ENCODE data around the gene MED13. TPM values are rescaled to one million over a fixed set of nuclear protein-coding genes. Genes with fewer than 3 reads are reported as not detected.

The MED13 gene
- polyA plus RNA-seq, 3 donors, result 2.1 to 32.0 (median 5.0) TPM

DNA sequence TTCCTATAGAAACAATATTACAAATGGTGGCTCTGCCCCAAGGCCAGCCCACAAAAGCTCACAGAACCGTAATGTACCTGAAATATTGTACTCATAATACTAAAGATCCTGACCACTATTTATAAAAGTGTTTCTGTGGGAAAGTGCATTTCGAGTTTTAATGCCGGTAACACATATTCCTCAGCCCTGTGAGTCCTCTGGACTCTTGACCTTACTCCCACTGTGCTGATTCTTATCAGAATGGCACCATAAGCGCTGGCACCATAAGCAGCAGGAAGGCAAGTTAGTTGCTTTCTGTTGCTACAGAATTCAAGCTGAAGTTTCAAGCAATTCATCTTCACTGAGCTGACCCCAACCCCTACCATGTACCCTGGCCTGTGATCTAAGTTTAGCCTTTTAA lies 36.4 kb upstream of the MED13 start:
- H3K4me1 ChIP-seq (ENCODE audit: control insufficient read depth in 1 of 2, insufficient read depth in 2 of 2, low read length in 2 of 2), result no peaks in the 10 kb centered on the region
- no peak for DNase-seq
- Mint-ChIP-seq H3K4me1 (peaks cover 4% of the 10 kb centered on the region), H3K9me3 (no peaks in the 10 kb centered on the region), H3K27ac (no peak overlapping the region), H3K4me3 (no peak overlapping the region), H3K27me3 (ENCODE audit: low read depth in 3 of 3) (peaks cover 0 to 2% (median 2%) of the 10 kb centered on the region in 3 donors), H3K36me3 (no peaks in the 10 kb centered on the region)
- H3K27ac ChIP-seq (ENCODE audit: low read depth in 1 of 2, low read length in 2 of 2), result no peak overlapping the region
- no peaks in the 10 kb centered on the region for H4K20me1 ChIP-seq (ENCODE audit: insufficient read depth, low read length)
- no peaks in the 10 kb centered on the region for H3K9me3 ChIP-seq (replicated peaks in 1 of 2; ENCODE audit: control insufficient read depth in 1 of 2, insufficient read depth in 1 of 2, low read length in 2 of 2)
- H3K4me2 ChIP-seq (replicated peaks; ENCODE audit: extremely low read depth, low read length, poor library complexity, severe bottlenecking), result no peak overlapping the region
- H2AFZ ChIP-seq (ENCODE audit: insufficient read depth, low read depth, low read length, poor library complexity, severe bottlenecking), result no peak overlapping the region
- H3K4me3 ChIP-seq (replicated peaks in 1 of 3; ENCODE audit: low read depth in 2 of 3, low read length in 3 of 3), result no peak overlapping the region
- no peaks in the 10 kb centered on the region for H3K36me3 ChIP-seq (replicated peaks in 1 of 2; ENCODE audit: control insufficient read depth in 1 of 2, insufficient read depth in 2 of 2, low read length in 2 of 2)
- H3K9ac ChIP-seq (ENCODE audit: insufficient read depth, low read length, poor library complexity, severe bottlenecking), result no peak overlapping the region
- H3K27me3 ChIP-seq (ENCODE audit: control insufficient read depth in 2 of 2, insufficient read depth in 2 of 2, low read length in 2 of 2), result no peaks in the 10 kb centered on the region
- H3K79me2 ChIP-seq (ENCODE audit: insufficient read depth, low read length), result no peaks in the 10 kb centered on the region
- TF ChIP-seq, protein P1, sequence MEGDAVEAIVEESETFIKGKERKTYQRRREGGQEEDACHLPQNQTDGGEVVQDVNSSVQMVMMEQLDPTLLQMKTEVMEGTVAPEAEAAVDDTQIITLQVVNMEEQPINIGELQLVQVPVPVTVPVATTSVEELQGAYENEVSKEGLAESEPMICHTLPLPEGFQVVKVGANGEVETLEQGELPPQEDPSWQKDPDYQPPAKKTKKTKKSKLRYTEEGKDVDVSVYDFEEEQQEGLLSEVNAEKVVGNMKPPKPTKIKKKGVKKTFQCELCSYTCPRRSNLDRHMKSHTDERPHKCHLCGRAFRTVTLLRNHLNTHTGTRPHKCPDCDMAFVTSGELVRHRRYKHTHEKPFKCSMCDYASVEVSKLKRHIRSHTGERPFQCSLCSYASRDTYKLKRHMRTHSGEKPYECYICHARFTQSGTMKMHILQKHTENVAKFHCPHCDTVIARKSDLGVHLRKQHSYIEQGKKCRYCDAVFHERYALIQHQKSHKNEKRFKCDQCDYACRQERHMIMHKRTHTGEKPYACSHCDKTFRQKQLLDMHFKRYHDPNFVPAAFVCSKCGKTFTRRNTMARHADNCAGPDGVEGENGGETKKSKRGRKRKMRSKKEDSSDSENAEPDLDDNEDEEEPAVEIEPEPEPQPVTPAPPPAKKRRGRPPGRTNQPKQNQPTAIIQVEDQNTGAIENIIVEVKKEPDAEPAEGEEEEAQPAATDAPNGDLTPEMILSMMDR (IDR thresholded peaks at IDR 0.05), result no peak
- intact Hi-C loops (cut with micrococcal nuclease), result no loop called here
- no CpG with 5 or more reads among the region's 4 CpGs for WGBS (ENCODE audit: insufficient coverage)

DNA sequence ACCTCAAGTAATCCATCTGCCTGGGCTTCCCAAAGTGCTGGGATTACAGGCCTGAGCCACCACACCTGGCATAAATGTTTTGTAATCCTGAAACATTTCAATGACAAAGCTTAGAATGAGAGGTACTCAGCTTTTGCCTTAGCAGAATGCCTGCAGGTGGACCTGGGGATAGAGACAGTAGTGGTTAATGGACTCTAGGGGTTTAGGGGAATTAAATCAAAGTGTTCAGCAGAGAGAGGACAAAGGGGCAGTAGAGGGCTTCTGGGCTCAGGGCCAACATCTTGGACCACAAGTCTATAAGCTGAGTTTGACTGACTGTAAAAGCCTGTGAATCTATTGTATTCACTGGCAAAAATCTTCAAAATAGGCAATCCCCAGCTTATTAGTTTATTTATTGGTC lies 36.0 kb upstream of the MED13 start:
- Mint-ChIP-seq H3K27ac (no peak overlapping the region), H3K4me3 (no peak overlapping the region), H3K4me1 (peaks cover 4% of the 10 kb centered on the region), H3K9me3 (no peaks in the 10 kb centered on the region), H3K36me3 (no peaks in the 10 kb centered on the region), H3K27me3 (ENCODE audit: low read depth in 3 of 3) (peaks cover 0 to 2% (median 2%) of the 10 kb centered on the region in 3 donors)
- TF ChIP-seq, protein P1 (IDR thresholded peaks at IDR 0.05), result no peak
- Histone ChIP-seq H3K36me3 (replicated peaks in 1 of 2; ENCODE audit: control insufficient read depth in 1 of 2, insufficient read depth in 2 of 2, low read length in 2 of 2) (no peaks in the 10 kb centered on the region), H3K27ac (ENCODE audit: low read depth in 1 of 2, low read length in 2 of 2) (no peak overlapping the region), H3K9me3 (replicated peaks in 1 of 2; ENCODE audit: control insufficient read depth in 1 of 2, insufficient read depth in 1 of 2, low read length in 2 of 2) (no peaks in the 10 kb centered on the region), H3K9ac (ENCODE audit: insufficient read depth, low read length, poor library complexity, severe bottlenecking) (no peak overlapping the region), H4K20me1 (ENCODE audit: insufficient read depth, low read length) (no peaks in the 10 kb centered on the region), H3K4me1 (ENCODE audit: control insufficient read depth in 1 of 2, insufficient read depth in 2 of 2, low read length in 2 of 2) (no peaks in the 10 kb centered on the region), H2AFZ (ENCODE audit: insufficient read depth, low read depth, low read length, poor library complexity, severe bottlenecking) (no peak overlapping the region), H3K79me2 (ENCODE audit: insufficient read depth, low read length) (no peaks in the 10 kb centered on the region), H3K4me3 (replicated peaks in 1 of 3; ENCODE audit: low read depth in 2 of 3, low read length in 3 of 3) (no peak overlapping the region), H3K4me2 (replicated peaks; ENCODE audit: extremely low read depth, low read length, poor library complexity, severe bottlenecking) (no peak overlapping the region), H3K27me3 (ENCODE audit: control insufficient read depth in 2 of 2, insufficient read depth in 2 of 2, low read length in 2 of 2) (no peaks in the 10 kb centered on the region)
- intact Hi-C loops (cut with micrococcal nuclease), result no loop called here
- DNase-seq, result no peak

Measured in CD14-positive monocyte (primary cell).